Stimulated activated CD4-positive, alpha-beta T cell treated with anti-CD3 and anti-CD28 coated beads, Interleukin-4, amount 100 ng/mL, for 4 hours (primary cell): ENCODE results near the gene CCDC27.
A peak's percentile ranks its signal among the peaks of the same experiment; 100 is the strongest.

Experiments
- DNase-seq, 2 experiments: peaks; one replicate each; pipeline ENCODE4 v3.0.0-alpha.2; 2020

Gene CCDC27

DNA sequence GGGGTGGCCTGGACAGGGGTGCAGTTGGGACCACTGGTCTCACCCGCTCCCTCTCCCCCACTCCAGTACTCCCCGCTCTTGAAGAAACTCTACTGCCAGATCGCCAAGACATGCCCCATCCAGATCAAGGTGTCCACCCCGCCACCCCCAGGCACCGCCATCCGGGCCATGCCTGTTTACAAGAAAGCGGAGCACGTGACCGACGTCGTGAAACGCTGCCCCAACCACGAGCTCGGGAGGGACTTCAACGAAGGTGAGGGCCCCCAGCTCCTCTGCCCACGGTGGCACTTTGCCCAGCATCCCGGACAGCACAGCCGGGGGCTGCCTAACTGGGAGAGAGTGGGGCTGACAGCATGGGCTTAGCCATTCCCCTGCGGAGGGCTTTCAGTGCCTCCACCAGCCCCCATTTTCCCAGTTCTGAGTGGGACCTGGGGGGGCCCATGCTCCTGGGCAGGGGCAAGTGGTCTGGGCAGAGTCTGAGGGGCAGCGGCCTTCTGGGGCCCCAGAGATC, 30.2 kb upstream of the CCDC27 start:
- DNase-seq = no peak

DNA sequence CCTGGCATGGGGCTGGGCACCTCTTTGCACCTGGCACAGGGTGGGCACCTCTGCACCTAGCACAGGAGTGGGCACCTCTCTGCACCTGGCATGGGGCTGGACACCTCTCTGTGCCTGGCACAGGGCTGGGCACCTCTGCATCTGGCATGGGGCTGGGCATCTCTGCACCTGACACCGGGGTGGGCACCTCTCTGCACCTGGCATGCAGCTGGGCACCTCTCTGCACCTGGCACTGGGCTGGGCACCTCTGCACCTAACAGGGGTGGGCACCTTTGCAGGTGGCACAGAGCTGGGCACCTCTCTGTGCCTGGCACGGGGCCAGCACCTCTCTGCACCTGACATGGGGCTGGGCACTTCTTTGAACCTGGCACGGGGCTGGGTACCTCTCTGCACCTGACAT, 29.4 kb upstream of the CCDC27 start:
- no peak for DNase-seq

DNA sequence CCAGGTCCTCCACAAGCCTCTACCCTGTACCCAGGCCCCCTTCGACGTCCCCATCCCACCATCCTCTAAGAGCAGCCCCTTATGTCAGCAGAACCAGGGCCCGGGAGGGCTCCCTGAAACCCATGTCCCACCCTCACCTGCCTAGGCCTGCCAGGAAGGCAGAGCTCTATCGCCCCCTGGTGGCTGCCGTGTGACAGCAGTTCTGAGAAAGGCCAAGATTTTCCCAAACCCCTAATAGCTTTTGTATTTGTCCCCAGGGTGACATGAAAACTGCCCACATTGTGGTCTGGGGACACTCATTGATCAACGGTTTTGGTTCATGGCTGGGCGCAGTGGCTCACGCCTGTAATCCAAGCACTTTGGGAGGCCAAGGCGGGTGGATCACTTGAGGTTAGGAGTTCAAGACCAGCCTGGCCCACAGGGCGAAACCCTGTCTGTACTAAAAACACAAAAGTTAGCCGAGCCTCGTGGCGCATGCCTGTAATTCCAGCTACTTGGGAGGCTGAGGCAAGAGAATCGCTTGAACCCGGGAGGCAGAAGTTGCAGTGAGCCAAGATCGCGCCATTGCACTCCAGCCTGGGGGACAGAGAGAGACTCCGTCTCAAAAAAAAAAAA, 27.7 kb upstream of the CCDC27 start:
- DNase-seq = peak; percentile 60 to 82

DNA sequence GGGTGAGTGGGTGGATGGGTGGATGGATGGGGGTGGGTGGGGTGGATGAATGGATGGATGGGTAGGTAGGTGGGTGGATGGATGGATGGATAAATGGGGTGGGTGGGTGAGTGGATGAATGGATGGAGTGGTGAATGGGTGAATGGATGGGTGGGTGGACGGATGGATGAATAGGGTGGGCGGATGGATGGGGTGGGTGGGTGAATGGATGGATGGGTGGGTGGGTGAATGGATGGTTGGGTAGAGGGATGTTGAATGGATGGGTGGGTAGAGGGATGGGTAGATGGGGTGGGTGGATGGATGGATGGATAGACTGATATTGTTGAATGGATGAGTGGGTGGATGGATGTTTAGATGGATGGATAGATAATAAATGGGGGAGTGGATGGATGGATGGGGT, 26.9 kb upstream of the CCDC27 start:
- DNase-seq = no peak

DNA sequence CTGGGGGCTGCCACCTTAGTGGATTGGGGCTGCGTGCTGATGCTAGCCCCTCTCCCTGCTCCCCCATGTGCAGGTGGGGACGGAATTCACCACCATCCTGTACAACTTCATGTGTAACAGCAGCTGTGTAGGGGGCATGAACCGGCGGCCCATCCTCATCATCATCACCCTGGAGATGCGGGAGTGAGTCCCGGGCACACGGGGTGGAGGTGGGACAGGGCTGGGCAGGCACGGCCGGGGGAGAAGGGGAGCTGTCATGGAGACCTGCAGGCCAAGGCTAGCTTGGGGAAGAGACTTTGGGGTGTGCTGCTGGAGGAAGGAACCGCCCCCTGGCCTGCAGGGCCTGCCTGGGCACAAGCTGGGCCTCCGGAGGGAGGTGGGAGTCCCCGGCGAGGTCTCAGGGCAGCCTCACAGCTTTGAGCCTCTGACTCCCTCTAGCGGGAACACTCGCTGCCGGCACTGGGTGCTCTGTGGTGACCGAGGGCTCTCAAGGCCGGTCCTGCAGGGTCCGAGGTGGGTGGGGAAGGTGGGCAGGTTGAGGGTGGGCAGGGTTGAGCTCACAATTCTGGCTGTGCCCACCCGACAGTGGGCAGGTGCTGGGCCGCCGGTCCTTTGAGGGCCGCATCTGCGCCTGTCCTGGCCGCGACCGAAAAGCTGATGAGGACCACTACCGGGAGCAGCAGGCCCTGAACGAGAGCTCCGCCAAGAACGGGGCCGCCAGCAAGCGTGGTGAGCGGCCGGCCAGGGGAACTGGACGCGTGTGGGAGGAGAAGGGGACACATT, 25.0 kb upstream of the CCDC27 start:
- DNase-seq = no peak

DNA sequence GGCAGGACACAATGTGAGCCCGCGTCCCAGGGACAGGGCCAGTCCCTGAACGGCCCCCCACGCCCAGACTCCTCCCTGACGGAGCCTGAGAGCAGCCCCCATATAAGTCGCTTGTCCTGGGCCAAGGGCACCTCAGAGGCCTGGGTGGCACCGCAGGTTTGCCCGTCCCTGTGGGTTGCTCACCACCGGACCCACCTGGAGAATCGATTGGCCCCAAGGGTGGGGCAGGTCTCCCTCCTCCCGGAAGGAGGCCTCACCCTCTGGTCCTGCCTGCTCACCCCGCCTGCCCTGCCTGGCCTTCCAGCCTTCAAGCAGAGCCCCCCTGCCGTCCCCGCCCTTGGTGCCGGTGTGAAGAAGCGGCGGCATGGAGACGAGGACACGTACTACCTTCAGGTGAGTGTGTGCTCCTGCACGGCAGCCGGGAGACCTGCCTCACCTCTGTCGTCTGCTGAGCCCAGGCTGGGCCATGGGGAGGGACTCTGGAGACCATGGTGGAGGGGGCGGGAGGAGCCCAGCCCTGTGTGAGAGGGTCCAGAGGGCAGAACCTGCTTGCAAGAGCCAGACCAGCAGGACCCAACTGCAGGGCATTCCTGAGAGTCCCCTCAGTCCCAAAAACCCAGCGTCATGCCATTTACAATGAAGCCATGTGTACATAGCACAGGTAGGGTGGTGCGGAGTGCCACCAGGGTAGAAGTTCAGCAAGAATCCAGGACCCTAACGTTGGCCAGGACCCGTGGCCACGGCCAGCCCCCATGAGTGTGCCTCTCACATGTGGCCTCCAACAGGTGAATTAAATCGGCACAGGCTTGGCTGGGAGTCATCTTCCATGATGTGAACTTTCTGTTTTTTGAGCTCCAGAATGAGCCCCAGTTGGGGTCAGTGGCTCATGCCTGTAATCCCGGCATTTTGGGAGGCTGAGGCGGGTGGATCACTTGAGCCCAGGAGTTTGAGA, 24.1 kb upstream of the CCDC27 start:
- DNase-seq = no peak

DNA sequence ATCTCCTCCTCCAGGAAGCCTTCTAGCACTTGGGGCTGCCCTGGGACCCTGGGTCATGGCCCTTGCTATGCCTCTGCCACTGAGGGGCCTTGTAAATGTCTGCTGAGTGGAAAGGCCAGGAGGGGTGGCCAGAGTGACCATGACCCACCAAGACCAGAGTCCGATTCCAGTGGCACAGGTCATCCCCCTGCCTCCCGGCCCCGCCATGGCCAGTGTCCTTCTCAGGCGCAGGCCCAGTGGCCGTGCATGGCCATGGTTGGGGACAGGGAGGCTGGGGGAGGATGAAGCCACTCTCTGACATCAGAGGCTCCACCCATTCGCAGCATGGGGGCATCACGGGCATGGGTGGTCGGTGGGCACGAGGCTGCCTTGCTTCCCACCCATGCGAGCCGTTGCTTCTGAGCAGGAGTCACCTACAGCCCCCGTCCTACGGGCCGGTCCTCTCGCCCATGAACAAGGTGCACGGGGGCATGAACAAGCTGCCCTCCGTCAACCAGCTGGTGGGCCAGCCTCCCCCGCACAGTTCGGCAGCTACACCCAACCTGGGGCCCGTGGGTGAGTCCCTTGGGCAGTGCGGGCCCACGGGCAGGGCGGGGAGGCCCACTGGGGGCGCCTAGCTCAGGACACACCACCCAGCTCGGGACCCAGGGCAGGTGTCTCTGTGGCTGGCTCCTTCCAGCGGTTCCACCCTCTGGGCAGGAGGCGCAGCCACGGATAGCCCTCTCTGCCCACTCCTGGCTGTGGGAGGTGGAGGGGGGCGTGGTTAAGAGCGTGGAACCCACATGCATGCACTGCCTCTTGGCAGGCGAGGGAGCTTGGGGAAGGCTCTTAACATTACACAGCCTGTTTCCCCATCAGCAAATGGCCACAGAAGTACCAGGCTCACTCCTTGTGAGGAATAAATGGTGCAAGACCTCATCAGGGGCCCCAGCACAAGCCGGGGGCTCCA, 22.4 kb upstream of the CCDC27 start:
- no peak for DNase-seq

DNA sequence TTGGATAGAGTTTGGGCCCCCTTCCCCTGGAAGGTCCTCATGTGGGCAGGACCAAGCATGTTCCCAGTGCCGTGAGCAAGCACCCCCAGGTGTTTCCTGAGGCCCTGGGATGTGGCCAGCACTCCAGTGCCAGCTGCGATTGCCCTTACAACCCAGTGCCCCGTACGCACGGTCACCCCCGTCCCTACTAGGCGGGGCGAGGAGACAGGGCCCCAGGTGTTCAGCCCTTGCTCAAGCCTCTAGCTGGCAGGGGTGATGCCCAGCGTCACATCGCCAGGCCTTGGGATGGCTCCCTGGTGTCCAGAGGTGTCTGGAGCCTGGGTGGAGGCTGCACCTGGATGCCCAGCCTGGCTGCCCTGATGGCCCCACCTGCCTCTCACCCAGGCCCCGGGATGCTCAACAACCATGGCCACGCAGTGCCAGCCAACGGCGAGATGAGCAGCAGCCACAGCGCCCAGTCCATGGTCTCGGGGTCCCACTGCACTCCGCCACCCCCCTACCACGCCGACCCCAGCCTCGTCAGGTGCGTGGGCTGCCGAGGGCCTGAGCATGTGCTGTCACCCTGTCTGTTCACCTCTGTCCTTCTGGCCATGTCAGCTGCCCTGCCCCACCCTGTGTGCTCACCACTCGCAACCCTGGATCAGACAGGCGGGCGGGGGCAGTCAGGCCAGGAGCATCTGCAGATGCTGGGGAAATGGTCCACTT, 21.6 kb upstream of the CCDC27 start:
- DNase-seq = no peak

DNA sequence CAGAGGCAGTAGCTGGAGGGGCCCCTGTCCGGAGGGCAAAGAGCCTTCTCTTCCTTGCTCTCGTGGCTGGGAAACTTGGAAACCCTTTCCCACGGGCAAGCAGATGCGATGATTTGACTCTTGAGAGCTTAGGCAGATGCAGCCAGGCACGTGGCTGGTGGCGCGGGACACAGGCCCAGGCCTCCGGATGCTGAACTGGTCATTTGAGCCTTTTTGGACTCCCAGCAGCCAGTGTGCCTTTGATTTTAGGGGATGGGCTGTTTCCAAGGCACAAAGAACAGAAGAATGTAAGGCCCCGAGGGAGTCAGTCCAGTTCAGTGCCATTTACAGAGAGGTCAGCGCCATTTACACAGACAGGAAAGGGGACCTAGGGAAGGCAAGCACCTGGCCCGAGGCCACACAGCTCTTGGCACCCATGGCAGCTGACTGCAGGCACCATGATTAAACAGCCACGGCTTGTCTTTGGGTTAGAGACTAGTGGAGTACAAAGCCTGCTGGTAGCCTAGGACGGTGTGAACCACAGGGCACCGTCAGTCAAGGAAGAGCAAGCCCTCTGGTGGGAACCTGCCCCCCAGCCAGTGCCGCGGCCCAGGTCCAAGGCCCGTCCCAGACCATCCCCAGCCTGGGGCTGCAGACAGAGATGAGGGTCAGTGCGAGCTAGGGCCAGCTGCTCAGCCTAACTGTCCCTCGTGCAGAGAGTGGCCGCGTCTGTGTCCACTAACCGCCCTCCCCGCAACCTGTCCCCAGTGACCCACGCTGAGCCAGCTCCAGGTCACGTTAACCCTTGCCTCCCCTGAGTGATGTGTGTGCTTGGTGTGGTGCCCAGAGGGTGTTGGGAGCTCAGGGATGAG, 20.4 kb upstream of the CCDC27 start:
- DNase-seq = no peak

DNA sequence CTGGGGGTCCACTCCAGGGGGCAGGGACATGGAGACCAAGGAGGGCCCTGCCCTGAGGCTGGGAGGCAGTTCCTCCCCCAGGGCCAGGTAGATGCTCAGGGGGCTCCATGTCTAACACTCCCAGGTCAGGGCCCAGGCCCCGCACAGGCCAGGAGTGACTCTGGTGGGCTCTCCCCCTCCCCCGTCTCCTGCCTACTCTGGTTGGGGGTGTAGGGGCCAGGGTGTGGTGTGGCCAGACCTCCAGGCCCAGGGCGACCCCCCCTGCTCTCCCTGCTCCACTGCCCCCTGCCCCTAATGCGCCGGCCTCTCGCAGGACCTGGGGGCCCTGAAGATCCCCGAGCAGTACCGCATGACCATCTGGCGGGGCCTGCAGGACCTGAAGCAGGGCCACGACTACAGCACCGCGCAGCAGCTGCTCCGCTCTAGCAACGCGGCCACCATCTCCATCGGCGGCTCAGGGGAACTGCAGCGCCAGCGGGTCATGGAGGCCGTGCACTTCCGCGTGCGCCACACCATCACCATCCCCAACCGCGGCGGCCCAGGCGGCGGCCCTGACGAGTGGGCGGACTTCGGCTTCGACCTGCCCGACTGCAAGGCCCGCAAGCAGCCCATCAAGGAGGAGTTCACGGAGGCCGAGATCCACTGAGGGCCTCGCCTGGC, 19.7 kb upstream of the CCDC27 start:
- no peak for DNase-seq

DNA sequence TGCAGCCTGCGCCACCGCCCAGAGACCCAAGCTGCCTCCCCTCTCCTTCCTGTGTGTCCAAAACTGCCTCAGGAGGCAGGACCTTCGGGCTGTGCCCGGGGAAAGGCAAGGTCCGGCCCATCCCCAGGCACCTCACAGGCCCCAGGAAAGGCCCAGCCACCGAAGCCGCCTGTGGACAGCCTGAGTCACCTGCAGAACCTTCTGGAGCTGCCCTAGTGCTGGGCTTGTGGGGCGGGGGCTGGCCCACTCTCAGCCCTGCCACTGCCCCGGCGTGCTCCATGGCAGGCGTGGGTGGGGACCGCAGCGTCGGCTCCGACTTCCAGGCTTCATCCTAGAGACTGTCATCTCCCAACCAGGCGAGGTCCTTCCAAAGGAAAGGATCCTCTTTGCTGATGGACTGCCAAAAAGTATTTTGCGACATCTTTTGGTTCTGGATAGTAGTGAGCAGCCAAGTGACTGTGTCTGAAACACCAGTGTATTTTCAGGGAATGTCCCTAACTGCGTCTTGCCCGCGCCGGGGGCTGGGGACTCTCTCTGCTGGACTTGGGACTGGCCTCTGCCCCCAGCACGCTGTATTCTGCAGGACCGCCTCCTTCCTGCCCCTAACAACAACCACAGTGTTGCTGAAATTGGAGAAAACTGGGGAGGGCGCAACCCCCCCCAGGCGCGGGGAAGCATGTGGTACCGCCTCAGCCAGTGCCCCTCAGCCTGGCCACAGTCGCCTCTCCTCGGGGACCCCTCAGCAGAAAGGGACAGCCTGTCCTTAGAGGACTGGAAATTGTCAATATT, 19.0 kb upstream of the CCDC27 start:
- no peak for DNase-seq

DNA sequence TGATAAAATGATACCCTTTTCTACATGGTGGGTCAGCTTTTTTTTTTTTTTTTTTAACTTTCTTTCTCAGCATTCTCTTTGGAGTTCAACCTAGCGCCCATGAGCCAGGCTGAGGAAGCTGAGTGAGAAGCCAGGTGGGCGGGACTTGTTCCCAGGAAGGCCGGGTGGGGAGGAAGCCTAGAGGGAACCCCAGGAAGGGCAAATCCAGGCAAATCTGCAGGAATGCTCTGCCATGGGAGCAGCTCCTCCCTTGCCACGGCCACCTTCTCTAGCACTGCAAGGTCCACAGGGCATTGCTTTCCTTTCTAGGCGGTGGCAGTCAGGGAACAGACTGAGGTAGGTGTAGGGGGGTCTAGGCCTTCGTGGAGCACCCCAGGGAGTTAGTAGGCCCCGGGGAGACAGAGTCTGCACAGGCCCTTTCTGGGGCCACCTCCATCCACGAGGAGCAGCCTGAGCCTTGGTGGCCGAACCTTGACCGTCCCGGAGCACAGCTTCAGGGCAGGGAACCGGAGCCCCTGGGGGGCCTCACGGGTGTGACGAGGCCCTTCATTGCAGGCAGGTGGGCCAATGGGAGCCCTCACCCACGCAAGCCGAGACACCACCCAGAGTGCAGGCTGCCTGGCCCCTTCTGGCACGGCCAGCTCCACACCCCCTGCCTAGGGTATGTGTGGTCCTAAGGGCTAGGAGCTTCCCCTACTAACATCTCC, 18.2 kb upstream of the CCDC27 start:
- no peak for DNase-seq

DNA sequence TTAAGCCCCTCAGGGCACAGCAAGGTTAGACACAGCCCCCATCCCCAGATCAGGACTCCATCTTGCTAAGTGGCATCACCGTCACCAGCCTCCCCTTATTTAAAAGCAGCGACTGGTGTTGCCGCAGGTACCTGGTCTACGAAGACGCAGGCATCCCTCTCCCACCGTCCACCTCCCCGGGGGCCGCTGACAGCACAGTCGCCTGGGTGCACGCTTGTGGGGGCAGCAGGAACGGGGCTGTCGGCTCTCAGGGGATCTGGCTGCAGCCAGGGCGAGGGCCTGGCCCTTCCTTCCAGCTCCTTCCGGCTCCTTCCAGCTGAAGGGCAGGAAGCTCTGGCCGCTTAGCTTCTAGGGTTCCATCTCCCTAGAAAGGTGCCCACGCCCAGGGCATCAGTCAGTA, 17.6 kb upstream of the CCDC27 start:
- DNase-seq = no peak

DNA sequence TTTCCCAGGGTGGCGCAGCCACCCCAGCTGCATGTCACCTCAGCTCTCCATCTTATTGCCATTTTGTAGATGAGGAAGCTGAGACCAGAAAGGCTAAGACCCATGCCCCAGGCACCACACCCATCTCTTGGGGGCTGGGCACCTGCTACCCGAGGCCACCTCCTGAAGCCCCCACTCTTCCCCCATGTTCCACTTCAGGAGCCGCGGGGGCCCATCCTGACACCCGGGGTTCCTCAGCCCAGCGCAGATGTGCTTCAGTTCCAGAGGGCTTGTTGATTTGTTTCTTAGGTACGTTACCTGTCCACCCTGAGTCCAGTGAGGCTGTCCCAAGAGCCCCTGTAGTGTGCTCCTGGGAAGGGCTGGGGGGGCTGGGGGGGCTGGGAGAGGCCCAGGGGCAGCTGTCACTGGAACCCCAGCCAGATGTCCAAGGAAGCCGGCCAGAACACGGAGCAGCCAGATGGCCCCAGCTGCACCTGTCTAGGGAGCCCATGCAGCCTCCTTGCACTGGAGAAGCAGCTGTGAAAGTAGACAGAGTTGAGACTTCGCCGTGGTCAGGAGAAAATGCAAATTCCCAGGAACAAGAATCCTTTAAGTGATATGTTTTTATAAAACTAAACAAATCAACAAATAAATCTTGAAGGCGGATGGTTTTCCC, 17.1 kb upstream of the CCDC27 start:
- DNase-seq = no peak

DNA sequence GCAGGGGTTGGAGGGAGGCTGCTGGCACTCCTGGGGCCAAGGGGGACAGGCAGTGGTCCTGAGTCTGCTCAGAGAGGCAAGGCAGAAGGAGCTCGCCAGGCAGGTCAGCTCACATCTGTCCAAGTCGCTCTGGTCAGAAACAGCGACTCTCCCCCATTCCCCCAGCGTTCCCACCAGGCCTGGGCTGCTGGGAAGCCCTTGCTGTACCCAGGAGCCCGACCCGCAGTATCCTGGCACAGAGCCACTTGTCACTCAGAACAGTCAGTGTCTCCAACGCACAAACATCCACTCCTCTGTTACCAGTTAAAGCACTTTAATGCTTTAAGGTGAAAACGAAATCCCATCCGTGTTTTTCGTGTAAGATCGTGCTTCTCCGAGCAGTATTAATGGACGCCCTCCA, 16.6 kb upstream of the CCDC27 start:
- no peak for DNase-seq

DNA sequence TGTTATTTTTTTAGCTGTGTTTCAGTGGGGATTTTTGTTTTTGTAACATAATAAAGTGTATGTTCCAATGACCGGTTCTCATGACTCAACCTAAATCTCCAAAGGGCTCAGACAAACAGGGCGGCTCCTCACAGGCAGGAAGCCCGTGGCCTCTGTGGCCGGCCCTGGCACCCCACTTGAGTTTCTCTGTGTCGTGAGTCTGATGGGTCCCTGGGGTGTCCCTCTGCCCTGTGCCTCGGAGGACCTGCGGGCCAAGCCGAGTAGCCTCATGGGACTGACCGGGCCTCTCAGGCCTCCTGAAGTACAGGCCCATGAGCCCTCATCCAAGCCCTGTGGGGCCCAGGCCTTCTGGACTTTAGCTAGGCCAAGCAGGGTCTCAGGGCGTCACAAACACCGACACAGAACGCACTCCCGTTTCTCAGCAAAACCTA, 16.1 kb upstream of the CCDC27 start:
- DNase-seq = no peak

DNA sequence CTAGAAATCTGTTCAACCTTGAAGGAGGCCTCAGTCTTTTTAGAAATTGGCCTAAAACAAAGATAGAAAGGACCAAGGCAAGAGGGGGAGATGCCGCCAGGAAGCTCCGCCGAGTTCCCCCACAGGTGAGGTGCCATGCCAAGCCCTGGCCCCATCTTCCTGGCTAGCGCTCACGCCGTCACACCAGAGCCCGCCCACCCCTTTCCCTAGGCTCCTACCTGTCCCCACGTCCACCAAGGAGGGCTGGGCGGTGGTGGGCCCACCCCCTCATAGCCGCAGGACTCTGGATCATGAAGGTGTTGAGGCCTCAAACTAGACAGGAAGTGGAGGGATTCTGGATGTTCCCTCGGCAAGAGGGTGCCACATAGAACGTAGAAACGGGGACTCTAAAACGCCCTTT, 15.5 kb upstream of the CCDC27 start:
- DNase-seq = no peak

DNA sequence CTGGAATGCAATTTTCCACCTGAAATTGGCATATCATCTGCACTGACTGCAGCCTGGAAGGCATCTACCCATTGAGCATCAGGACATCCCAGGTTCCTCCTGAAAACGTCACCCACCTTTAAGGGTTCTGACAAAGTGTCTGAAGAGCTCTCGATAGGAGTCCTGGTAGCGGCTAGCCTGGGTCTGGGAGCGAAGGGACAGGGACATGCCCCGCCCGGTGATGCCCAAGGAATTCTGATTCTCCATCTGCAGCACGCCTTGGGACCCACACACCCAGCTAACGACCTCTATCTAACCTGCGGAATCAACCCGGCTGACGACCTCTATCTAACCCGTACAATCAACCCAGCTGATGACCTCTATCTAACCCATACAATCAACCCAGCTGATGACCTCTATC, 13.3 kb upstream of the CCDC27 start:
- DNase-seq = no peak
